ENCODE results near the gene KRTAP10-2.
"Not testable (repeated sequence)": the region's sequence is repeated elsewhere in the genome, so short reads cannot be mapped to it uniquely, and the experiment has no call there.

Gene KRTAP10-2

DNA sequence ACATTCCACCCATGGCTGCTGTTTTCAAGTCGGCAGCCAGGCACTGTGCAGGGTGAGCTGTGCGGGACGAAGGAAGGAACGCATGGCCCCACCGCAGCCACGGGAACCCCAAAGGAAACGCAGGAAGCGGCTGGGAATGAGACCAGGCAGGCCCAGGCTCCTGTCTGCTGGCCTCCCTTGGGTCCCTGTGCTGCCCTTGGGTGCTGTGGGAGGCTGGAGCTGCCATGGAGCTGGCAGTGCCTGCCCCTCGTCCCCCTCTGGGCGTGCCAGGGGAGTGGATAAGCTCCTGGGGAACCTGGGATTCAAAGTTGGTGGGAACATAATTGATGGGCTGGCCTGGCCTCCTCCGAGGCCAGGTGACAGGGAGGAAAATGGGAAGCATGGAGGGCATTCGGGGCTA is 17.0 kb upstream of the KRTAP10-2 start:
- no peak for DNase-seq (ENCODE audit: low read depth, low spot score)

DNA sequence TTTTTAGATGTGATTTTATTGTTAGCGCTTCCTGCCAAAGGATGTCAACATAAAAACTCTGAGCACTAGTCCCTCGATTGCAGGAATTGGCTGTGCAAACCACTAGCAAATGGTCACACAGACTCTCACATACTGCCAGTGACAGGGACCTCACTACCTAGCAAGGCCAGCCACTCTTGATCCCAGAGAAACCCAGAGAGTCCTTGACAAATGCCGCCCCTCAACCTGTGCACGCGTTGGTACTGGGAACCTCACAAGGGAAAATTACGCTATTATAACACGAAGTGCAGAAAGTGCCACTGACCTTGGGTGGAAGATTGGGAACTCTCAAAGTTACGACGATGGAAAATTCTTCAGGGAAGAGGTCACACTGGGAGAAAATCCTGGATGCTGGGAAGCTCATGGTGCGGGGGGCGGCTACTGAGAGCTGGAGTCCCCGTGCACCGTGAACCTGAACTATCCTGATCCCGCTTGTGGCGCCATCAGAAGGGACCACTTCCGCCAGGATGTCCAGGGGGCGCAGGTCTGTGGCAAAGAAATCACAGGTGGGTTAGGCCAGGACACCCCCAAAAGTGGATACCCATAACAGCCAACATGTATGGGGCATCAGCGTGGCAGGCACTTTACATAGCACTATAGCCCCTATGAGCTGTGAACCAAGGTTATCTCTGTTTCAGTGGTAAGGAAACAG is 16.3 kb upstream of the KRTAP10-2 start:
- DNase-seq (ENCODE audit: low read depth, low spot score) = no peak

DNA sequence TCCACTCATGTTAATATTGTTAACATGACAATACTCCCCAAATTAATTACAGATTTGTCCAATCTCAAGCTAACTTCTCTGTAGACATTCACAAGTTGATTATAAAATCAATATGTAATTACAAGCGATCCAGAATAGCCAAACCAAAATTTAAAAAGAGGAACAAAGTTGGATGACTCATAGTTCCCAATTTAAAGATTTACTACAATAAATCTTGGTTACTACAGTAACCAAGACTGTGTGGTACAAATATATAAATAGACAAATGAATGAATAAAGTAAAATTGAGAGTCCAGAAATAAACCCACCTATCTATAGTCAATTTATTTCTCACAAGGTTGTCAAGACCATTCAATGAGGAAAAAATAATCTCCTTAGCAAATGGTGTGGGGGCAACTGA is 15.1 kb upstream of the KRTAP10-2 start:
- no peak for DNase-seq (ENCODE audit: low read depth, low spot score)

DNA sequence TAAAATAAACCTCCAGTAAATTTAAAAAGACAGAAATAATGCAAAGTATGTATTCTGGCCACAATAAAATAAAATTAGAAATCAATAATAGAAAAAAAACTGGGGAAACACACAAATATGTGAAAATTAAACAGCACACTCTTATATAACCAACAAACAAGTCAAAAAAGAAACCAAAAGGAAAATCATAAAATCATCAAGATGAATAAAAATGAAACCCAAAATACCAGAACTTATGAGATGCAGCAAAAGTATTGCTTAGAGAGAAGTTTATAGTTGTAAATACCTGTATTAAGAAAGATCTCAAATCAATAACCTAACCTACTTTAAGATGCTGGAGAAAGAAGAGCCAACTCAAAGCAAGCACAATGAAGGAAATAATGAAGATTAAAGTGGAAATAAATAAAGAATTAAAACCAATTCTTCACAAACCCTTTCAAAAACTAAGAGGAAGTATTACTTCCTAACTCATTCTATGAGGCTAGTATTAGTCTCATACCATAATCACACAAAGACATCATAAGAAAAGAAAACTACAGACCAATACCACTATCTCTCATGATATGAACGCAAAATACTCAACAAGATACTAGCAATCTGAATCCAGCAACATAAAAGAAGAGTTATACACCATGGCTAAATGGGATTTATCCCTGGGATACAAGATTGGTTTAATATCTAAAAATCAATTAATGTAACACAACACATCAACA is 13.7 kb upstream of the KRTAP10-2 start:
- no peak for DNase-seq (ENCODE audit: low read depth, low spot score)

DNA sequence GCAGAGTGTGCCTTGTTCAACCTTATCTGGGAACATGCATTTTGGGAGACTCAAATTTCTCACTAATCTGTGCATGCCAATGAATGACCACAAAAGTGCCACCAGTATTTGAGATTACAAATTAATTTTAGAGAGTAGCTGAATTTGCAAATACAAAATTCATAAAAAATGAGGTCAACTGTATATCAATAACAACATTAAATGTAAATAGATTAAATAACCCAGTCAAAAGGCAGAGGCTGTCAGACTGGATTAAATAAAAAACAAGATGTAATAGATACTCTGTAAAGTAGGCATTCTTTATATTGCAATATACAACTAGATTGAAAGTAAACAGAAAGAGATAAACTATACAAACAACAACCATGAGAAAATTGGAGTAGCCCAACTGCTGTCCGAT is 12.8 kb upstream of the KRTAP10-2 start:
- no peak for DNase-seq (ENCODE audit: low read depth, low spot score)

DNA sequence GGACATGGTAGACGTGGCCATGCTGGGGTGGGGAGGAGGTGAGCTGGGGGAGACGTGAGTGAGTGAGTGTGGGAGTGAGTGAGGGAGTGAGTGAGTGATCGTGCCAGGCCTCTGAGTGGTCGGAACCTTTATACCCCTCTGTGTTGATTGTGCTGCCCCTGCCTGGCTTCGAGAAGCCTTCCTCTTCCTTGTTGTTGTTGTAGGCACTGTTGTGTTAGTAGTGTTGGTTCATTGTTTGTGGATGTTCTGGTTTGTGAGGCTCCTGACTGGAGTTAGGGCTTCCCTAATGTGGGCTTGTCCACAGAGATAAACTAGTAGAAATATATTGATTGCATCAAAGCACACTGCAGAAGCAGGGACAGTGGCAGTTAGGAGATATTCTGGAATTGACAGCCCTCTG is 7.4 kb upstream of the KRTAP10-2 start, which contains the start of gene KRTAP10-3:
KRTAP10-3 (minus strand) TSS at position 101 of the 400 bp plus-strand sequence; CDS start at position 21, 80 bp downstream.
- DNase-seq (ENCODE audit: low read depth, low spot score) = no peak

DNA sequence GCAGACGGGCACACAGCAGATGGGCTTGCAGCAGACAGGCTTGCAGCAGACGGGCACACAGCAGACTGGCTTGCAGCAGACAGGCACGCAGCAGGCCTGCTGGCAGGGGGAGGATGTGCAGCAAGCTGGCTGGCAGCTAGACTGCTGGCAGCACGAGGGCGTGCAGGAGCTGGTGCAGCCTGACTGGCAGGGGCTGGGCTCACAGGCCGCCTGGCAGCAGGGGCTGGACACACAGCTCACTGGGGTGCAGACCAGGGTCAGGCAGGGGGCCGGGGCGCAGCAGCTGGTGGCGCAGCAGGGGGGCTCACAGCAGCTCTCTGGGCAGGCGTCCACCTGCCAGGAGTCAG is 7.0 kb upstream of the KRTAP10-2 start:
- not testable (repeated sequence) for DNase-seq (ENCODE audit: low read depth, low spot score)

DNA sequence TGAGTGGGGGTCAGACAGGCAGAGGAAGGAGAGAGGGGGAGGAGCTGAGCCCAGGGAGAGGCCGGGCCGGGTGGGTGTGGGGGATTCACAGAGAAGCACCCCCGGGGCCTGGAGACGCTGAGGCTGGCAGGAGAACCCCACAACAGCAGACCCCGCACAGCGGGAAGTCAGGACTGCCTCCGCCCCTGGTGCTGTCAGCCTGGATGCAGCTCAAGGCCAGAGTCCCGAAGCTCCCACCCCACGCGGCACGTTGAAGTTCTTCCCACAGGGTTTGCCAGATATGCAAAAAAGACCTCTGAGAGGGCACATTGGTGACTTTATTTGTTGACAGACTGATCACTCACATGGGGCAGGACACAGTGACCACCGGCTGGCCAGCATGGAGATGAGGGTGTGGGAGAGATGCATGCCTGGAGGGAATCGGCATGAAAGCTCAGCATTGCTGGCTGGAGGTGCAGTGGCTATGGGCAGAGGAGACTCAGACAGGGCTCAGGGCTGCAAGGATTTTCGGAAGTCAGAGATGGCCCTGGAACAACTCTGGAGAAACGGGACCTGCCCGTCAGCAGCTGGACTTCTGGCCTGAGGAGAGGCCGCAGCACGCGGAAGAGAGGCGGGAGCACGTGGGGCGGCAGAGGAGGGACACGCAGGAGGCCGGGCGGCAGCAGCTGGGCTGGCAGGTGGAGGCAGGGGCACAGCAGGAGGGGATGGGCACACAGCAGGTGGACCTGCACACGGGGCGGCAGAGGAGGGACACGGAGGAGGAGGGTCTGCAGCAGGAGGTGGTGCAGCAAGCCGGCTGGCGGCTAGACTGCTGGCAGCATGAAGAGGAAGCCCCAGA is 6.4 kb upstream of the KRTAP10-2 start:
- DNase-seq (ENCODE audit: low read depth, low spot score) = no peak

DNA sequence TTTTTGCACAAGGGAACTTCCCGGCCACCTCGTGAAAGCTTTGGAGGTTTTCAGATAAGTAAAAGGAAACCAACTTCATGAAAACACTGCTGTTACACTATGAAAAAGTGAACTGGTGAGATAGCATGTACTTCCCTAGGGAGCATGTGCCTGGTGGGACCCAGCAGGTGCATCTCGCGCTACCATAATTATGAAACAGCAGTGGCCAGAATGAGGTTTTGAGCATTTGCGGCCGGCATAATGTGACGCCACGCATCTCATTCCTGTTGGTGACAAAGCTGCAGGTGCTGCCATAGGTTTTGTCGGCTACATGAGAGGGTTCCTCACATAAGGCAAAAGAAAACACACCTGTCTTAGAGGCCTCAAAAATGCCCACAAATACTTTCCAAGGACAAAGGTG is 5.6 kb upstream of the KRTAP10-2 start:
- no peak for DNase-seq (ENCODE audit: low read depth, low spot score)

DNA sequence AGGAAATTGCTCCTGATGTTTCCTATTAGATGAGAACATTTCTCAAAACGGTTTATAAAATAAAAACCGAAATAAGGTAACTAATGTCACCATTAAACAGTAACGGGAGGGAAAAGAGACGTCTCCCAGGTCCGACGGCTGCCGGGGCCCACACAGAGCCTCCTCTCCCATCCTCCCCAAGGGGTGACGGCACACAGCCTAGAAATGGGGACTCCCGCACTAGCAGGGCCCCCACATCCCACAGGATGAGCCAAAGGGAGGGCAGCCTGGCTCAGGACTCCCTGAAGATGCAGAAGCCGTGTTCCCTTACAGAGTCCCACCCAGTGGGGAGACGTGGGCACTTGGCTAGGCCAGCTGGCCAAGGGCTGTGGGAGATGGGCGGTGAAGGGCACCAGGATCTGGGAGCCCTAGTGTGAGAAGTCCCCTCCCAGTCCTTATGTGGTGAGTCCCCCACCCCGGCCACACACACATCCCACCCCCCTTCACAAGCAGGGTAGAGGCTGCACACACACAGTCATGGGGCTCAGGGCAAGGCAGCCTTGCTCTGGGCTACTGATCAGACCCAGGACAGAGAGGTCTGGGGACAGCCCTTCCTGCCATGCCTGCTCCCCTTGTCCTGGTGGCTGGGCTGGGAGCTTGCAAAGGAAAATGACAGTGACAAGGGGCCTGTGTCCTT is 4.0 kb upstream of the KRTAP10-2 start:
- no peak for DNase-seq (ENCODE audit: low read depth, low spot score)

DNA sequence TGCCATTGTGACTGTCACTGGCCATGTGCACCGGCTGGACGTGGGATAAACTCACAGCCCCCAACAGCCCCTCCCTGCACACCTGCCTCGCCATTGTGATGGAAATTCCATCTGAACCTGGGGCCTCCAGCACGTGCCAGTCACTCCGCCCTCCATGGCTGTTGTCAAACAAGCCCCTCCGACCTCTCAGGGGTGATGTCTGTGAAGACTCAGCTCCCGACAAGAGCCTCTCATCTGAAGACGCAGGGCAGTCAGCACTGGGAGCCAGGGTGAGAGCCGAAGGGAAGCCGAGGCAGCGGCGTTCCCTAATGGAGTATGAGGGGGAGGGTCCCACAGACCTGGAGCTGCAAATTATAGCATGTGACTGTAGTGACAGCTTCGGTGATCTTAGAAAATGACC is 1.4 kb upstream of the KRTAP10-2 start:
- DNase-seq (ENCODE audit: low read depth, low spot score) = no peak

DNA sequence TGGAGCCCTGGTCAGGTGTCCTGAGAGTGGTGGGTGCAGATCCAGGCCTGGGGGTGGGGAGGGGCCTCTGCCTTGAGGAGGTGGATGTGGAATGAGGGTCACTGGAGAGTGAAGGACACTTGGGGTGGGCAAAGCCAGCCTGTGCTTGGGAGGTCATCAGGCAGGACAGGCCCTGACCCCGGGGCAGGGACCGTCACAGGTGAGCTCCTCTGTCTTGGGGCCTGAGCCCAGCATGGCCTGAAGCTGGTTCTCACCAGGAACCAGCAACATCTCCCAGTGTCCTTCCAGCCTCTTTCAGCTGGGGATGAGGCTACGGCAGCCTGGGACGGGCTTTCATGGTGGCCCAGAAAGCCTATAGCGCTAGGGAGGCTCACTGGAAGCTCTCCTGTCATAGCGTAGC is 831 bp upstream of the KRTAP10-2 start:
- DNase-seq (ENCODE audit: low read depth, low spot score) = no peak

DNA sequence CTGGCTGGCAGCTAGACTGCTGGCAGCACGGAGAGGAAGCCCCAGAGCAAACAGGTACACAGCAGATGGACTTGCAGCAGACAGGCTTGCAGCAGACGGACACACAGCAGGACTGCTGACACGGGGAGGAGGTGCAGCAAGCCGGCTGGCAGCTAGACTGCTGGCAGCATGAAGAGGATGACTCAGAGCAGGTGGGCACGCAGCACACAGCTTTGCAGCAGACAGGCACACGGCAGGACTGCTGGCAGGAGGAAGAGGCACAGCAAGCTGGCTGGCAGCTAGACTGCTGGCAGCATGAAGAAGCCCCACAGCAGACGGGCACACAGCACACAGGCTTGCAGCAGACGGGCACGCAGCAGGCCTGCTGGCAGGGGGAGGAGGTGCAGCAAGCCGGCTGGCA is 498 bp downstream of the KRTAP10-2 start:
- DNase-seq (ENCODE audit: low read depth, low spot score) = no peak

DNA sequence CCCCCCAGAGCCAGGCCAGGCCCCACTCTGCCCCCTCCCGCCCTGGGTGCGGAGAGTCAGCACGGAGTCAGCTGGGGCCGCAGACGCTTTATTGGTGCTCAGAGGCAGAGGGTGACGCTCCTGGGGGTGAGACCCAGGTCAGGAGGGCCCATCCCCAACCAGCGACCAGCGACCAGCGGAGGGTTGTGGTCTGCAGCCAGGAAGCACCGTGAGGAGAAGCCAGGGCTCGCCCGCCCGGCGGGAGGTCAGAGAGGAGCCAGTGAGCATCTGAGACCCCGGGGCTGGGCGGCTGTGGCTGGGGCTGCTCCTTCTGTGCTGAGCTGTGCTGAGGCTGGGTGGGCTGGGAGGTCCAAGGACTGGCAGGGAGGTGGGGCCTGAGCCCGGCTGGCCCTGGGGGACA is 1.0 kb downstream of the KRTAP10-2 start:
- not testable (repeated sequence) for DNase-seq (ENCODE audit: low read depth, low spot score)

DNA sequence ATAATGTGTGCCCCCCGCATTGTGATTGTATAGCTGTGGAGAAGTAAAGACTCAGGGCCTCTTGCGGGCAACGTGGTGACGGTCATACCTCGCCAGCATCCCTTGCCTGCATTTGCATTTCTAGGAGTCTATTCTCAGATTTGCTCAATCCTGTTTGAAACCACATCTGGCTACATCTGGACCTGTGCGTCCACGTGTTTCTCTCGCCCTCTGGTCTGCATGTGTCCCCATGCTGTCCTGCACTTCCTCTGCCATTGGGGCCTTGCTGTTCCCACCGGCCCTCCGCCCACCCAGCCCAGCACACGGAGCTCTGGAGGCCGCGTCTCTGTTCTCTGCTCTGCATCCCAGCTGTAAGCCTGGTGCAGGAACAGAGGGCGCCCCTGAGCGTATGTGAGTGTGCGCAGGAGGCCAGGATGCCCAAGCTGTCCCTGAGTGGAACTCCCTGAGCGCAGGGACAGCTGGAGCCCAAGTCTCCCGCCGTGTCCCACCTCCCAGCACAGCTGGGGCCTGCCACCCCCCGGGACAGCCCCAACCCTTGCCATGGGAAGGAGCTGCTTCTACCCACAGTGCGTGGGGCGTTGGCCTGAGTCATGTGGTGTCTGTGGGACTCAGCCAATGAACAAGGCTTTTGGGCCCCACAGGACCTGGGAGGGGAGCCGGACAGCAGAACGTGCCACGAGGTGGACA is 1.6 kb downstream of the KRTAP10-2 start:
- DNase-seq (ENCODE audit: low read depth, low spot score) = no peak

DNA sequence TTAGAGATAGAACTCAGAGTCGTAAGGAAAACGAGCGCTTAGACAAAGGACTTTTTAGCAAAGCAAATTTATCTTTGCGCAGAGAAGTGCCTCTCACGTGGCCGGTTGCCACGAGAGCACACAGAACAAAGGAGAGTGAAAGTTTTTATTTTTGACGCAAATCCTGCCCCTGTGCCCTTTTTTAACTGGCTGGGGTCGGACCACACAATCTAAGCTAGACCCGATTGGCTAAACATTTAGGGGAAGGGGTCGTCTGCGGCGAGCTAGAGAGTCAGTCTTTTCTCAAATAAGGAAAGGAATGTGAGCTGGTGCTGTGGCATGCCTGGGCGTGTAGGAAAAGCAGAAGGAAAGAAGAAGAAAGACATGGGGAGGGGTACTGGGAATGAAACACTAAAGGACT is 2.4 kb downstream of the KRTAP10-2 start:
- DNase-seq (ENCODE audit: low read depth, low spot score) = no peak

DNA sequence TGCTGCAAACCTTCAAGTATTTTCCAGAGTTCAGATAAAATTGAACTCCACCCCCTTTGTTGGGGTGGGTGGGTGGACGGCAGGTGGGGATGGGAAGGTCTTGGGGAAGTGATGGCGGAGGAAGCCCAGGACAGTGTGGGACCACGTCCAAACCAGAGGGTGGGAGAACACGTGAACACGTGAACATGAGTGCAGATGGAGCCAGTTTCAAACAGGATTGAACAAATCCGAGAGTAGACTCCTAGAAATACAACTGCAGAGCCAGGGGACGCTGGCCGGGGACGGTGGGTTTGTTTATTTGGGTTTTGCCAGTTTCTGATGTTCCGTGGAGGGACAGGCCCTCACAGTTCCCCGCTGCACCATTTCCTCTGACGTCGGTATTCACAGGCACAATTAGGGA is 2.9 kb downstream of the KRTAP10-2 start:
- no peak for DNase-seq (ENCODE audit: low read depth, low spot score)

DNA sequence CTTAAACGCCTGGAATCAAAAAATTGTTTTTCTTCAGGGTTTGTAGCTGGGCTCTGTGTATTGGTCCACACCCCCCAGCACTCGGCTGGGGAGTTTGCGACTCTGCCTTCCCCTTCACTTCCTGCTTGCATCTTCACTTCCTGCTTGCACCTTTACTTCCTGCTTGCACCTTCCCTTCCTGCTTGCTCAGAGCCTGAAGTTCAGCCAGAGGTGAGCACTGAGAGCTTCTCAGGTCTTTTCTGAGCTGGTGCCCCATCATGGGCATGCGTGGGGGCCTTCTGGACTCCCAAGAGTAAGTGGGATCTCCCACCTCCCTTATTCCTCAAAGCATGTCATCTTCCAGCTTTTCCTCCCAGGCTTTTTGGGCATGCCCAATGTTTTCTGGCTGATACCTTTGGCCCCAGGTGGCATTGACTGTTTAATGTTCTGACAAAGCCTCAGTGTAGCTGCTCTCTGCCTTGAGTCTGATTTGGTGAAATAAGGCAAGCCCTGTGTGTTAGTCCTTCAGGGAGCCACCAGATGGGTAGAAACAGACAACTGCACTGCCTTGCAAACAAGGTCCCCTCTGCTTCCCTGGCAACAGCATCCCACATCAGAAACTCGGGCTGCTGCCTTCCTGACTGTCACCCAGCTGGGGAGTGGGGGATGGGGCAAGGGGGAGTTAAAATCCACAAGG is 3.5 kb downstream of the KRTAP10-2 start:
- DNase-seq (ENCODE audit: low read depth, low spot score) = no peak

DNA sequence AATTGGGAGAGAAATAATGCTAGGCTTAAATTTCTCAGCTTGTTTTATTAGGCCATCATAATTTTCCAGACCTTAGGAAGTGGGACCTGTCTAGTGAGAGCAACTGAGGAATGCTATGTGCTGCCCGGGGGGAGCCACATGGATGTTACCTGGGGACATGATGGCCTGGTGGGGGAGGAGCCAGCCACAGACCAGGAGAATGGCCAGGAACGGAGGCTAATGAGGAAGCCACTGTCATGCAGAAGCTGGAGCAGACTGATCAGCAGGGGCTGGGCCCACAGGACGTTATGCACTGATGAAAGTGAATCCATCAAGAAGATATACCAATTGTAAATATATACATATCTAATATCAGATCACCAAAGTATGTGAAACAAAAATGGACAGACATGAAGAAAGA is 6.7 kb downstream of the KRTAP10-2 start:
- DNase-seq (ENCODE audit: low read depth, low spot score) = no peak

DNA sequence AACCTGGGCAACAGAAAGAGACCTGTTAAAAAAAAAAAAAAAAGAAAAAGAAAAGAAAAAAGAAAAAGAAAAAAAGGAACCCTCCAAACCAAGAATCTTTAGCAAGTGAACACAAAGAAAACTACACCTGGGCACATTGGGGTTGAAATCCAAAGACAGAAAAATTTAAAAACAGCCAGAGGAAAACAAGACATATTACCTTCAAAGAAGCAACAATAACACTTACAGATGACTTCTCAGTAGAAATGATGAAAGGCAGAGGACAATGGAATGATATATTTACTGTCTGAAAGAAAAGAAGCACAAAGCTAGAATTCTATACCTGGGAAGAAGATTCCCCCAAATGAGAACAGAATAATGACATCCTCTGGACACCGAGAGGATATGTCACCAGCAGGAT is 8.6 kb downstream of the KRTAP10-2 start:
- no peak for DNase-seq (ENCODE audit: low read depth, low spot score)

DNA sequence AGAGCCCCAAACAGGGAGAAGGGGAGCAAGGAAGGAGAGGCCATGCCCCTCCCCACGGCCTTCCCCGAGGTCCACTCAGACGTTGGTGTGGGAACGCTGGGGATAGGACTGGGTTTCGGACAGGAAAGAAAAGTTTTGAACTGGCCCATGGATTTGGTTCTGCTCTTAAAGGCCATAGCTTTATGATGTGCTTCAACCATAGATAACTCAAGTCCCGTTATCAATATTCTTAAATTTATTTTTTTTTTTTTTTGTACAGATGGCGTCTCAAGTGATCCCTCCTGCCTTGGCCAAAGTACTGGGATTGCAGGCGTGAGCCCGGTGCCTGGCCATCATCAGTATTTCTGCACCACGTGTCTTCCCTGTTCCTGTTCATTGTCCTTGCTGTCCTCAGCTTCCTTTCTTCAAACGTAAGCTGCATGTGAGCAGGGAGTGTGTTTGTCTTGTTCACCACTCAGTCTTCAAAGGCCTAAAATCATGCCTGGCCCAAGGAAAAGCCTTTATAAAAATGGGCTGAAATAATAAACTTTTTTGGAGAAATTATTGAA is 10.5 kb downstream of the KRTAP10-2 start:
- DNase-seq (ENCODE audit: low read depth, low spot score) = no peak

Data from smooth muscle cell of the brain vasculature (primary cell).